H1 (cell line): ENCODE results near the gene OR4C15. TPM values are rescaled to one million over a fixed set of nuclear protein-coding genes. Genes with fewer than 3 reads are reported as not detected.

Source experiments
- CTCF ChIA-PET: fragments of 300-600 bp; sonication (Branson Sonifier 250); formaldehyde crosslinking; loops from one replicate; lab custom pipeline; 2021; ENCODE audit not compliant: partially characterized antibody; lab: Charles Lee
- POLR2A ChIA-PET: fragments of 300-600 bp; sonication (Branson Sonifier 250); formaldehyde crosslinking; loops from one replicate; lab custom pipeline; 2021; ENCODE audit warnings: inconsistent platforms; ENCODE audit not compliant: partially characterized antibody; lab: Charles Lee
- DNase-seq, 2 experiments: peaks; one replicate each; pipeline versions ENCODE4 v3.0.0 to v3.0.0-alpha.2; 2010 to 2022; ENCODE audit warnings: low spot score in 2 of 2, low read depth in 1 of 2, mixed read lengths in 1 of 2
- FAIRE-seq: peaks from 2 replicates; lab custom pipeline; 2011; peaks lifted over from hg19 to GRCh38; lab: Jason Lieb, UNC
- H2AFZ ChIP-seq: 2 replicates; pipeline ENCODE4 v1.8.1; 2012; ENCODE audit warnings: low read length, inconsistent platforms
- H2AK5ac ChIP-seq: 2 replicates; pipeline ENCODE4 v1.6.1; 2013; ENCODE audit warnings: low read depth, low read length
- H2BK120ac ChIP-seq: replicated peaks from 2 replicates; pipeline ENCODE3; 2013; ENCODE audit warnings: low read depth, low read length, inconsistent platforms
- H2BK12ac ChIP-seq: 2 replicates; pipeline ENCODE4 v1.6.1; 2013; ENCODE audit warnings: low read depth, low read length
- H2BK15ac ChIP-seq: 2 replicates; pipeline ENCODE4 v1.6.1; 2013; ENCODE audit warnings: low read length
- H2BK20ac ChIP-seq: 2 replicates; pipeline ENCODE4 v1.6.1; 2013; ENCODE audit warnings: low read length
- H2BK5ac ChIP-seq: 2 replicates; pipeline ENCODE4 v1.6.1; 2013; ENCODE audit warnings: low read depth, low read length
- H3K14ac ChIP-seq: 2 replicates; pipeline ENCODE4 v1.6.1; 2013; ENCODE audit warnings: inconsistent platforms; ENCODE audit not compliant: insufficient read length
- H3K18ac ChIP-seq: 2 replicates; pipeline ENCODE4 v1.6.1; 2013; ENCODE audit warnings: low read length; ENCODE audit errors: extremely low read depth
- H3K23ac ChIP-seq: 2 replicates; pipeline ENCODE4 v1.6.1; 2013; ENCODE audit warnings: inconsistent platforms; ENCODE audit not compliant: insufficient read length
- H3K23me2 ChIP-seq: 2 replicates; pipeline ENCODE4 v1.6.1; 2013; ENCODE audit warnings: low read depth, low read length
- H3K27ac ChIP-seq: 2 replicates; pipeline ENCODE4 v1.6.1; 2011; ENCODE audit warnings: low read depth, low read length, inconsistent platforms
- H3K27me3 ChIP-seq, 4 experiments: replicated peaks in 1 of 4; 1 replicate in 1 of 4; 2 replicates in 3 of 4; pipeline versions ENCODE4 v1.6.1 to v1.8.1; 2011 to 2013; ENCODE audit warnings: low read length in 3 of 4, mild to moderate bottlenecking in 3 of 4, inconsistent platforms in 2 of 4, mixed read lengths in 2 of 4, moderate library complexity in 1 of 4; ENCODE audit not compliant: control insufficient read depth in 3 of 4, insufficient read depth in 3 of 4; ENCODE audit errors: extremely low read depth in 1 of 4
- H3K36me3 ChIP-seq, 4 experiments: 2 replicates each; pipeline versions ENCODE4 v1.6.1 to v1.8.1; 2011 to 2013; ENCODE audit warnings: mild to moderate bottlenecking in 4 of 4, low read length in 3 of 4, moderate library complexity in 2 of 4, control low read depth in 1 of 4, inconsistent platforms in 1 of 4; ENCODE audit not compliant: insufficient read depth in 4 of 4, control insufficient read depth in 2 of 4
- H3K4ac ChIP-seq: replicated peaks from 2 replicates; pipeline ENCODE3; 2013; ENCODE audit warnings: low read length, low read depth, mixed read lengths, inconsistent platforms; ENCODE audit not compliant: insufficient read length
- H3K4me1 ChIP-seq, 4 experiments: replicated peaks in 1 of 4; 1 replicate in 1 of 4; 2 replicates in 3 of 4; pipeline versions ENCODE4 v1.6.1 to v1.8.1; 2011 to 2013; ENCODE audit warnings: low read length in 3 of 4, inconsistent platforms in 2 of 4, mixed read lengths in 1 of 4; ENCODE audit not compliant: insufficient read depth in 4 of 4, control insufficient read depth in 3 of 4
- H3K4me2 ChIP-seq, 2 experiments: 2 replicates each; pipeline versions ENCODE4 v1.6.1 to v1.8.1; 2011 to 2013; ENCODE audit warnings: low read depth in 2 of 2, low read length in 2 of 2, control low read depth in 1 of 2, inconsistent platforms in 1 of 2, mild to moderate bottlenecking in 1 of 2; ENCODE audit not compliant: insufficient read depth in 1 of 2
- H3K4me3 ChIP-seq, 4 experiments: fragments of 200-600, 300-600 bp in 1 of 4; sonication (generic), shearing (Covaris generic), sonication (Bioruptor Twin) in 1 of 4; 2 replicates each; pipeline versions ENCODE4 v1.5.1 to v1.8.1; 2011 to 2016; ENCODE audit warnings: low read length in 4 of 4, low read depth in 3 of 4, control low read depth in 2 of 4, inconsistent platforms in 2 of 4, mild to moderate bottlenecking in 2 of 4, mixed read lengths in 1 of 4, moderate library complexity in 1 of 4; ENCODE audit not compliant: insufficient read depth in 2 of 4; ENCODE audit errors: extremely low read depth in 1 of 4
- H3K56ac ChIP-seq: replicated peaks from 2 replicates; pipeline ENCODE3; 2013; ENCODE audit warnings: low read depth, mild to moderate bottlenecking, mixed read lengths, low read length, inconsistent platforms; ENCODE audit not compliant: insufficient read length
- H3K79me1 ChIP-seq: 2 replicates; pipeline ENCODE4 v1.6.1; 2013; ENCODE audit warnings: low read depth, low read length, control low read depth
- H3K79me2 ChIP-seq, 2 experiments: 2 replicates each; pipeline versions ENCODE4 v1.6.1 to v1.8.1; 2012 to 2013; ENCODE audit warnings: low read length in 2 of 2, mild to moderate bottlenecking in 2 of 2, inconsistent platforms in 1 of 2; ENCODE audit not compliant: insufficient read depth in 2 of 2, control insufficient read depth in 1 of 2
- H3K9ac ChIP-seq, 4 experiments: replicated peaks in 1 of 4; 1 replicate in 1 of 4; 2 replicates in 3 of 4; pipeline versions ENCODE4 v1.6.1 to v1.8.1; 2011 to 2013; ENCODE audit warnings: low read depth in 3 of 4, low read length in 3 of 4, control low read depth in 2 of 4, mild to moderate bottlenecking in 2 of 4, moderate library complexity in 2 of 4, inconsistent platforms in 1 of 4; ENCODE audit errors: extremely low read depth in 1 of 4
- H3K9me3 ChIP-seq, 2 experiments: 2 replicates each; pipeline versions ENCODE4 v1.6.1 to v1.8.1; 2012 to 2013; ENCODE audit warnings: mild to moderate bottlenecking in 2 of 2, moderate library complexity in 2 of 2, control low read depth in 1 of 2, inconsistent platforms in 1 of 2, low read depth in 1 of 2, low read length in 1 of 2, mixed read lengths in 1 of 2; ENCODE audit not compliant: insufficient read depth in 2 of 2
- H4K20me1 ChIP-seq, 2 experiments: replicated peaks in 1 of 2; 2 replicates each; pipeline versions ENCODE3 to v1.8.1; 2011 to 2013; ENCODE audit warnings: inconsistent platforms in 2 of 2, low read length in 2 of 2, mild to moderate bottlenecking in 1 of 2; ENCODE audit not compliant: insufficient read depth in 2 of 2, control insufficient read depth in 1 of 2
- H4K5ac ChIP-seq: 2 replicates; pipeline ENCODE4 v1.6.1; 2013; ENCODE audit warnings: low read length, low read depth, mixed read lengths, inconsistent platforms; ENCODE audit not compliant: insufficient read length
- H4K8ac ChIP-seq: 2 replicates; pipeline ENCODE4 v1.8.0; 2013; ENCODE audit warnings: mild to moderate bottlenecking, moderate library complexity, low read length, inconsistent platforms; ENCODE audit not compliant: insufficient read depth; ENCODE audit errors: extremely low read depth
- H4K91ac ChIP-seq: replicated peaks from 2 replicates; pipeline ENCODE3; 2013; ENCODE audit warnings: low read length, mixed read lengths, inconsistent platforms; ENCODE audit not compliant: insufficient read length
- BACH1 ChIP-seq: IDR thresholded peaks from 2 replicates; pipeline ENCODE4 v1.6.1; 2012; ENCODE audit warnings: low read length, improper control_type of control experiment
- CBX5 ChIP-seq: fragments of 300-800, 300-1000 bp; sonication (generic); IDR thresholded peaks from 2 replicates; pipeline ENCODE4 v1.7.1; 2016; ENCODE audit warnings: antibody characterized with exemption, low read length, low read depth
- CBX8 ChIP-seq: fragments of 300-800, 300-1000 bp; sonication (generic); IDR thresholded peaks from 2 replicates; pipeline ENCODE4 v1.7.1; 2016; ENCODE audit warnings: low read depth, low read length, borderline replicate concordance
- CEBPB ChIP-seq: IDR thresholded peaks from 2 replicates; pipeline ENCODE4 v1.6.1; 2012; ENCODE audit warnings: low read depth, low read length
- EZH2 ChIP-seq: fragments of 200-600 bp; sonication (generic); IDR thresholded peaks from 2 replicates; pipeline ENCODE4 v1.7.1; 2012; ENCODE audit warnings: low read depth, mild to moderate bottlenecking, moderate library complexity, low read length, inconsistent platforms; ENCODE audit not compliant: severe bottlenecking
- MAFK ChIP-seq: IDR thresholded peaks from 2 replicates; pipeline ENCODE4 v1.6.1; 2012; ENCODE audit warnings: low read depth, mild to moderate bottlenecking, improper control_type of control experiment, low read length
- SP1 ChIP-seq: IDR thresholded peaks from 2 replicates; pipeline ENCODE4 v1.6.1; 2011; ENCODE audit warnings: low read depth, low read length
- WGBS, 2 experiments: shearing (Covaris generic) in 1 of 2; methylation state at CpG; one replicate each; pipeline versions ENCODE4 v1.1.6 to v1.1.7; 2013 to 2015; ENCODE audit warnings: low lambda C conversion rate in 2 of 2, mixed read lengths in 2 of 2, inconsistent platforms in 1 of 2, low coverage in 1 of 2, missing lambda C conversion rate in 1 of 2; ENCODE audit not compliant: insufficient replicate concordance in 2 of 2, insufficient coverage in 1 of 2, insufficient read length in 1 of 2; ENCODE audit errors: extremely low coverage in 1 of 2, missing lambda C conversion rate in 1 of 2; 5-methylcytosine and 5-hydroxymethylcytosine counted together
- polyA plus RNA-seq, 7 experiments: library from polyadenylated mRNA; depleted of rRNA in 3 of 7; stranded (reverse) in 5 of 7; unstranded in 2 of 7; fragments of >200 nt in 5 of 7; fragments of 200-250 nt in 2 of 7; gene quantifications; 1 replicate in 5 of 7; 2 replicates in 1 of 7; 4 replicates in 1 of 7; pipeline versions ENCODE4 v1.2.1 to v1.2.3, GENCODE V29; 2011 to 2013; ENCODE audit warnings: missing spikeins in 2 of 7, mixed read lengths in 2 of 7
- total RNA-seq: library from RNA; stranded (reverse); fragmentation: NEBNext Ultra II Directional; extraction: Animal tissue kit (Norgen Biotek cat#: 25700); gene quantifications from 2 replicates; pipeline ENCODE4 v1.2.1, GENCODE V29; 2021

Gene OR4C15
- total and polyA plus RNA-seq, 2 of the 8 experiments (the other 6 are each of a cell fraction or from before 2014, with no cell fraction given): not detected

DNA sequence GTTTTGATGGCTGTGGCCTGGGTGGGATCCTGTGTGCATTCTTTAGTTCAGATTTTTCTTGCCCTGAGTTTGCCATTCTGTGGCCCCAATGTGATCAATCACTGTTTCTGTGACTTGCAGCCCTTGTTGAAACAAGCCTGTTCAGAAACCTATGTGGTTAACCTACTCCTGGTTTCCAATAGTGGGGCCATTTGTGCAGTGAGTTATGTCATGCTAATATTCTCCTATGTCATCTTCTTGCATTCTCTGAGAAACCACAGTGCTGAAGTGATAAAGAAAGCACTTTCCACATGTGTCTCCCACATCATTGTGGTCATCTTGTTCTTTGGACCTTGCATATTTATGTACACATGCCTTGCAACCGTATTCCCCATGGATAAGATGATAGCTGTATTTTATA lies 18.3 kb downstream of the OR4C15 start:
- H3K4me2 ChIP-seq: no peak overlapping the region
- peaks cover 53 to 58% of the 10 kb centered on the region in 2 experiments for H3K9me3 ChIP-seq
- no peak overlapping the region for H3K23ac ChIP-seq
- no peak for FAIRE-seq
- ChIA-PET CTCF (no interaction called here), POLR2A (no interaction called here)
- no peak overlapping the region for H4K8ac ChIP-seq
- H3K9ac ChIP-seq: no peak overlapping the region
- no peaks in the 10 kb centered on the region for H4K20me1 ChIP-seq
- no peak overlapping the region for H2BK120ac ChIP-seq
- H2AK5ac ChIP-seq: no peak overlapping the region
- H3K79me2 ChIP-seq: no peaks in the 10 kb centered on the region
- DNase-seq: no peak
- no peaks in the 10 kb centered on the region for H3K79me1 ChIP-seq
- H3K4ac ChIP-seq: no peak overlapping the region
- H3K56ac ChIP-seq: no peak overlapping the region
- no peak overlapping the region for H2AFZ ChIP-seq
- no peak overlapping the region for H2BK5ac ChIP-seq
- no peaks in the 10 kb centered on the region for H3K4me1 ChIP-seq
- H3K18ac ChIP-seq: no peak overlapping the region
- H4K91ac ChIP-seq: no peak overlapping the region
- H3K27ac ChIP-seq: no peak overlapping the region
- H3K27me3 ChIP-seq: no peaks in the 10 kb centered on the region
- H4K5ac ChIP-seq: no peak overlapping the region
- no peak overlapping the region for H3K14ac ChIP-seq
- H2BK15ac ChIP-seq: no peak overlapping the region
- no peaks in the 10 kb centered on the region for H3K23me2 ChIP-seq
- H3K36me3 ChIP-seq: no peaks in the 10 kb centered on the region
- no peak overlapping the region for H2BK20ac ChIP-seq
- H2BK12ac ChIP-seq: no peak overlapping the region
- no peak overlapping the region for H3K4me3 ChIP-seq
- WGBS, 2 experiments: 64% methylated on average over 1 of the region's 1 CpG; no CpG with 5 or more reads in 1 of the 2 experiments
- TF ChIP-seq EZH2 (no peak), CEBPB (no peak), CBX5 (no peak), MAFK (no peak), SP1 (no peak), CBX8 (no peak), BACH1 (no peak)
